Testis (tissue), 2 donors: ENCODE results near the gene ADISSP.

Source experiments
- POLR2A ChIP-seq: fragments of 450-650 bp; IDR thresholded peaks from one replicate; pipeline ENCODE4 v1.6.1; 2017; ENCODE audit warnings: antibody characterized with exemption, mild to moderate bottlenecking, moderate library complexity
- TF ChIP-seq, protein P1 (sequence below), 3 experiments: fragments of 450-650 bp in 2 of 3; fragments of 200-600 bp in 1 of 3; sonication (generic) in 1 of 3; IDR thresholded peaks; one replicate each; pipeline ENCODE4 v1.5.1; 2016 to 2019; ENCODE audit warnings: antibody characterized with exemption in 3 of 3, mild to moderate bottlenecking in 2 of 3, moderate library complexity in 1 of 3

DNA sequence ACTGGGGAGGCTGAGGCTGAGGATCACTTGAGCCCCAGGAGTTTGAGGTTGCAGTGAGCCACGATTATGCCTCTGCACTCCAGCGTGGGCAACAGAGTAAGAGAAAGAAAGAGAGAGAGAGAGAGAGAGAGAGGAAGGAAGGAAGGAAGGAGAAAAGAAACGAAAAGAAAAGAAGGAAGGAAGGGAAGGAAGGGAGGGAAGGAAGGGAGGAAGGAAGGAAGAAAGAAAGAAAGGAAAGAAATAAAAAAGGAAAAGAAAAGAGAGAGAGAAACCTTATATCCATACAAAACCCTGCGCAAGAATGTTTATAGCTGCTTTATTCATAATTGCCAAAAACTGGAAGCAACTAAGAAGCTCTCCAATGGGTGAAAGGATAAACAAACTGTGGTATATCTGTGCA, 43.2 kb downstream of the ADISSP start:
- TF ChIP-seq, protein P1, sequence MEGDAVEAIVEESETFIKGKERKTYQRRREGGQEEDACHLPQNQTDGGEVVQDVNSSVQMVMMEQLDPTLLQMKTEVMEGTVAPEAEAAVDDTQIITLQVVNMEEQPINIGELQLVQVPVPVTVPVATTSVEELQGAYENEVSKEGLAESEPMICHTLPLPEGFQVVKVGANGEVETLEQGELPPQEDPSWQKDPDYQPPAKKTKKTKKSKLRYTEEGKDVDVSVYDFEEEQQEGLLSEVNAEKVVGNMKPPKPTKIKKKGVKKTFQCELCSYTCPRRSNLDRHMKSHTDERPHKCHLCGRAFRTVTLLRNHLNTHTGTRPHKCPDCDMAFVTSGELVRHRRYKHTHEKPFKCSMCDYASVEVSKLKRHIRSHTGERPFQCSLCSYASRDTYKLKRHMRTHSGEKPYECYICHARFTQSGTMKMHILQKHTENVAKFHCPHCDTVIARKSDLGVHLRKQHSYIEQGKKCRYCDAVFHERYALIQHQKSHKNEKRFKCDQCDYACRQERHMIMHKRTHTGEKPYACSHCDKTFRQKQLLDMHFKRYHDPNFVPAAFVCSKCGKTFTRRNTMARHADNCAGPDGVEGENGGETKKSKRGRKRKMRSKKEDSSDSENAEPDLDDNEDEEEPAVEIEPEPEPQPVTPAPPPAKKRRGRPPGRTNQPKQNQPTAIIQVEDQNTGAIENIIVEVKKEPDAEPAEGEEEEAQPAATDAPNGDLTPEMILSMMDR (IDR thresholded peaks at IDR 0.05) = no peak
- no peak for TF ChIP-seq POLR2A
